DOHH2 (cell line): ENCODE measurements around the gene MIER3.

Source experiments
- CTCF ChIP-seq: fragments of 200-600 bp; sonication (generic); IDR thresholded peaks from one replicate; pipeline ENCODE4 v1.5.1; 2014; ENCODE audit warnings: antibody characterized with exemption, mild to moderate bottlenecking, low read depth, low read length; ENCODE audit not compliant: poor library complexity, severe bottlenecking
- EZH2phosphoT487 ChIP-seq: fragments of 200-600 bp; sonication (generic); IDR thresholded peaks from 2 replicates; pipeline ENCODE4 v1.6.1; 2017; ENCODE audit warnings: borderline replicate concordance, mild to moderate bottlenecking, antibody characterized with exemption, low read length, moderate library complexity, mixed read lengths

- TF ChIP-seq CTCF (no peak), EZH2phosphoT487 (no peak)
These were observed 37.8 kb upstream of the MIER3 start for GRCh38 chr5:56989676-56990075.
